Keratinocyte (primary cell): ENCODE results near the gene TMEM204. TPM values are rescaled to one million over a fixed set of nuclear protein-coding genes. Genes with fewer than 3 reads are reported as not detected.

Source experiments
- DNase-seq: peaks from one replicate; pipeline ENCODE4 v3.0.0-alpha.2; 2011; ENCODE audit warnings: low read depth, missing footprints, low spot score
- FAIRE-seq: peaks from 2 replicates; lab custom pipeline; 2011; peaks lifted over from hg19 to GRCh38; lab: Jason Lieb, UNC
- H2AFZ ChIP-seq: 2 replicates; pipeline ENCODE4 v1.6.0; 2012; ENCODE audit warnings: low read length, control low read depth, inconsistent platforms; ENCODE audit not compliant: control insufficient read depth
- H3K27ac ChIP-seq: 2 replicates; pipeline ENCODE4 v1.5.1; 2011; ENCODE audit warnings: low read length; ENCODE audit not compliant: control insufficient read depth, insufficient read depth
- H3K27me3 ChIP-seq: 3 replicates; pipeline ENCODE4 v1.6.0; 2011; ENCODE audit warnings: low read length; ENCODE audit not compliant: control insufficient read depth, insufficient read depth; ENCODE audit errors: extremely low read depth
- H3K36me3 ChIP-seq, 2 experiments: 2 replicates in 1 of 2; 3 replicates in 1 of 2; pipeline ENCODE4 v1.5.1; 2011; ENCODE audit warnings: low read length in 2 of 2, mild to moderate bottlenecking in 1 of 2; ENCODE audit not compliant: control insufficient read depth in 2 of 2, insufficient read depth in 2 of 2; ENCODE audit errors: extremely low read depth in 1 of 2
- H3K4me1 ChIP-seq: 3 replicates; pipeline ENCODE4 v1.5.1; 2011; ENCODE audit warnings: low read length; ENCODE audit not compliant: control insufficient read depth, insufficient read depth; ENCODE audit errors: extremely low read depth
- H3K4me2 ChIP-seq: 3 replicates; pipeline ENCODE4 v1.6.0; 2011; ENCODE audit warnings: low read depth, low read length; ENCODE audit not compliant: control insufficient read depth, insufficient read depth; ENCODE audit errors: extremely low read depth
- H3K4me3 ChIP-seq, 3 experiments: fragments of 200-600 bp in 1 of 3; sonication (generic) in 1 of 3; 2 replicates in 2 of 3; 3 replicates in 1 of 3; pipeline ENCODE4 v1.5.1; 2011 to 2016; ENCODE audit warnings: low read length in 3 of 3, mild to moderate bottlenecking in 3 of 3, control low read depth in 2 of 3, inconsistent platforms in 1 of 3, low read depth in 1 of 3, mixed read lengths in 1 of 3, mixed run types in 1 of 3, moderate library complexity in 1 of 3; ENCODE audit not compliant: control insufficient read depth in 2 of 3, insufficient read depth in 2 of 3; ENCODE audit errors: extremely low read depth in 1 of 3
- H3K79me2 ChIP-seq: 2 replicates; pipeline ENCODE4 v1.6.0; 2012; ENCODE audit warnings: low read length; ENCODE audit not compliant: control insufficient read depth, insufficient read depth
- H3K9ac ChIP-seq: 3 replicates; pipeline ENCODE4 v1.6.0; 2011; ENCODE audit warnings: low read length; ENCODE audit not compliant: control insufficient read depth, insufficient read depth; ENCODE audit errors: extremely low read depth
- H3K9me1 ChIP-seq: 3 replicates; pipeline ENCODE4 v1.6.0; 2011; ENCODE audit warnings: low read length; ENCODE audit not compliant: control insufficient read depth, insufficient read depth; ENCODE audit errors: extremely low read depth
- H3K9me3 ChIP-seq: 2 replicates; pipeline ENCODE4 v1.5.1; 2012; ENCODE audit warnings: low read depth, low read length; ENCODE audit not compliant: control insufficient read depth
- H4K20me1 ChIP-seq: 3 replicates; pipeline ENCODE4 v1.6.0; 2011; ENCODE audit warnings: low read length; ENCODE audit not compliant: control insufficient read depth, insufficient read depth; ENCODE audit errors: extremely low read depth
- EZH2 ChIP-seq: IDR thresholded peaks from one replicate; pipeline ENCODE4 v1.6.1; 2012; ENCODE audit warnings: inconsistent platforms, mild to moderate bottlenecking, low read length, moderate library complexity
- dilution Hi-C: fragments of 300-500 bp; cut with MboI; formaldehyde crosslinking; loops from one replicate; pipeline ENCODE4 v1.7.0; 2020; ENCODE audit warnings: low sequenced_read_pairs; ENCODE audit not compliant: extremely low pct_ligation_motif_present
- polyA plus RNA-seq, 5 experiments: library from polyadenylated mRNA; depleted of rRNA in 3 of 5; stranded (reverse) in 3 of 5; stranded (forward) in 1 of 5; unstranded in 1 of 5; fragments of >200 nt; gene quantifications; 1 replicate in 1 of 5; 2 replicates in 3 of 5; 3 replicates in 1 of 5; pipeline versions ENCODE4 v1.2.1 to v1.2.3, GENCODE V29; 2011 to 2012; ENCODE audit warnings: missing spikeins in 2 of 5, low read depth in 1 of 5, low replicate concordance in 1 of 5
- TF ChIP-seq, protein P1 (sequence below), 3 experiments: IDR thresholded peaks in 1 of 3; conservative IDR thresholded peaks in 1 of 3; optimal IDR thresholded peaks in 1 of 3; 2 replicates in 2 of 3; 3 replicates in 1 of 3; pipeline versions ENCODE3 to v1.5.1; 2011; ENCODE audit warnings: low read length in 3 of 3, mild to moderate bottlenecking in 3 of 3, moderate library complexity in 2 of 3, control low read depth in 1 of 3, inconsistent platforms in 1 of 3; ENCODE audit not compliant: insufficient read depth in 2 of 3; ENCODE audit errors: extremely low read depth in 1 of 3

The TMEM204 gene
- polyA plus RNA-seq, 1 donor (not counting 4 experiments of a cell fraction or from before 2014, with no cell fraction given) = 1.0 TPM

DNA sequence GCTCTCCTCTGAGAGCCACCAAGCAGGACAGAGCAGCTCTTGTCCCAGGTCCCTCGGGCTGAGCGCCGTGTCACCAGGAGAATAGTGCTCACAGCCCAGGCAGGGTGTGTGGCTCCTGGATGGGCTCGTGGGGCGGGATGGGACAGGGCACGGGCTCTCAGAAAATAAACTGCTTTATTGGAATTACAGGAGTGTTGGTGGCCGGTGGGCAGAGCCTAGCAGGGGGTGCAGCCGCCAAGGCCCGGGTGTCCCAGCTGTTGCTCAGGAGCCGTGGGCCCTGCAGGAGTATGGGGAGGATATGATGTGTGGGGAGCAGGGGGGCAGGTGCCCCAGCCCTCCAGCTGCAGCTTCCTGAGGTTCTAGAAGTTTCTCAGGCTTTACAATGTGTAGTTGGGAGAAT, 23.2 kb upstream of the TMEM204 start:
- TF ChIP-seq EZH2 = no peak
- TF ChIP-seq, protein P1, sequence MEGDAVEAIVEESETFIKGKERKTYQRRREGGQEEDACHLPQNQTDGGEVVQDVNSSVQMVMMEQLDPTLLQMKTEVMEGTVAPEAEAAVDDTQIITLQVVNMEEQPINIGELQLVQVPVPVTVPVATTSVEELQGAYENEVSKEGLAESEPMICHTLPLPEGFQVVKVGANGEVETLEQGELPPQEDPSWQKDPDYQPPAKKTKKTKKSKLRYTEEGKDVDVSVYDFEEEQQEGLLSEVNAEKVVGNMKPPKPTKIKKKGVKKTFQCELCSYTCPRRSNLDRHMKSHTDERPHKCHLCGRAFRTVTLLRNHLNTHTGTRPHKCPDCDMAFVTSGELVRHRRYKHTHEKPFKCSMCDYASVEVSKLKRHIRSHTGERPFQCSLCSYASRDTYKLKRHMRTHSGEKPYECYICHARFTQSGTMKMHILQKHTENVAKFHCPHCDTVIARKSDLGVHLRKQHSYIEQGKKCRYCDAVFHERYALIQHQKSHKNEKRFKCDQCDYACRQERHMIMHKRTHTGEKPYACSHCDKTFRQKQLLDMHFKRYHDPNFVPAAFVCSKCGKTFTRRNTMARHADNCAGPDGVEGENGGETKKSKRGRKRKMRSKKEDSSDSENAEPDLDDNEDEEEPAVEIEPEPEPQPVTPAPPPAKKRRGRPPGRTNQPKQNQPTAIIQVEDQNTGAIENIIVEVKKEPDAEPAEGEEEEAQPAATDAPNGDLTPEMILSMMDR (optimal IDR thresholded peaks at IDR 0.05 in 1 of 3, IDR thresholded peaks at IDR 0.05 in 1 of 3, conservative IDR thresholded peaks at IDR 0.05 in 1 of 3; ENCODE audit: extremely low read depth in 1 of 3, insufficient read depth in 2 of 3, low read length in 3 of 3) = no peak
- Histone ChIP-seq H4K20me1 (no peaks in the 10 kb centered on the region), H3K79me2 (no peaks in the 10 kb centered on the region), H3K36me3 (peaks cover 0 to 7% of the 10 kb centered on the region in 2 experiments), H3K9me1 (no peaks in the 10 kb centered on the region), H3K27me3 (no peaks in the 10 kb centered on the region), H3K27ac (no peak overlapping the region), H3K4me1 (no peaks in the 10 kb centered on the region), H2AFZ (no peak overlapping the region), H3K4me3 (no peak overlapping the region), H3K4me2 (no peak overlapping the region), H3K9ac (no peak overlapping the region), H3K9me3 (no peaks in the 10 kb centered on the region)
- no peak for FAIRE-seq
- DNase-seq = no peak
- dilution Hi-C loops = no loop called here

DNA sequence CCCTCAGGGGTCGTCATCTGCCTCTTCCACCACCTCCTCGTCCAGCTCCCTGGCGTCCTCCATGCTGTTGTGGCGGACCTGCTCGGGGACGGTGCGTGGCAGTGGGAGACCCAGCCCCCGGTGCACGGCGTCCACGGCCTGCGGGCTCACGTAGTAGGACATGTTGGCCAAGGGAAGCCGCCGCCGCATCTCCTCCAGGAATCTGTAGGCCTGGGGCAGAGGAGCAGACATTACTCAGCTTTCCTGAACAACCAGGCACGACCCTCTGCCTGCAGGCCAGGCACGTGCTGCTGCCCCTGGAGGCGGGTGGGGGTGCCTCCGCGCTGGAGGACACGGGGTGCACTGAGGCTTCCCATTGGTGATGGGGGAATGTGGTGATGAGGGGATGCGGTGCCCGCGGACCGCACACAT, 22.5 kb upstream of the TMEM204 start:
- FAIRE-seq (no peak), DNase-seq (no peak)
- Histone ChIP-seq H3K9ac (no peak overlapping the region), H4K20me1 (no peaks in the 10 kb centered on the region), H3K36me3 (peaks cover 0 to 7% of the 10 kb centered on the region in 2 experiments), H3K9me1 (no peaks in the 10 kb centered on the region), H3K27ac (no peak overlapping the region), H3K4me3 (no peak overlapping the region), H3K4me1 (no peaks in the 10 kb centered on the region), H3K79me2 (no peaks in the 10 kb centered on the region), H3K27me3 (no peaks in the 10 kb centered on the region), H2AFZ (no peak overlapping the region), H3K9me3 (no peaks in the 10 kb centered on the region), H3K4me2 (no peak overlapping the region)
- no peak for TF ChIP-seq EZH2
- TF ChIP-seq, protein P1 (optimal IDR thresholded peaks at IDR 0.05 in 1 of 3, IDR thresholded peaks at IDR 0.05 in 1 of 3, conservative IDR thresholded peaks at IDR 0.05 in 1 of 3; ENCODE audit: extremely low read depth in 1 of 3, insufficient read depth in 2 of 3, low read length in 3 of 3) = no peak
- dilution Hi-C loops = no loop called here
